CD4-positive, CD25-positive, alpha-beta regulatory T cell (primary cell): ENCODE data around the gene MAGOH. TPM values are rescaled to one million over a fixed set of nuclear protein-coding genes. Genes with fewer than 3 reads are reported as not detected.
"Not testable (repeated sequence)": the region's sequence is repeated elsewhere in the genome, so short reads cannot be mapped to it uniquely, and the experiment has no call there.

Source experiments
- ATAC-seq, 2 donors: fragments of 150-1000 bp; cut with Tn5 transposase; one replicate each; pipeline ENCODE4 v1.10.0; 2021; ENCODE audit warnings: low read depth in 2 of 2, moderate number of reproducible peaks in 2 of 2, moderate library complexity in 1 of 2
- DNase-seq, 3 donors: peaks; one replicate each; pipeline versions ENCODE4 v3.0.0 to v3.0.0-alpha.2; 2012 to 2022; ENCODE audit warnings: mixed read lengths in 1 of 3
- H3K27ac ChIP-seq: one replicate; pipeline ENCODE4 v1.7.0; 2013; ENCODE audit warnings: mild to moderate bottlenecking, low read length; ENCODE audit not compliant: insufficient read depth, poor library complexity, severe bottlenecking
- H3K27me3 ChIP-seq: one replicate; pipeline ENCODE4 v1.7.0; 2013; ENCODE audit warnings: low read length; ENCODE audit not compliant: control insufficient read depth, insufficient read depth
- H3K36me3 ChIP-seq: one replicate; pipeline ENCODE4 v1.7.0; 2013; ENCODE audit warnings: mild to moderate bottlenecking, low read length, moderate library complexity; ENCODE audit not compliant: control insufficient read depth, insufficient read depth
- H3K4me1 ChIP-seq: 2 replicates; pipeline ENCODE4 v1.7.0; 2013; ENCODE audit warnings: mild to moderate bottlenecking, low read length; ENCODE audit not compliant: insufficient read depth, control insufficient read depth, poor library complexity, severe bottlenecking
- H3K4me3 ChIP-seq: one replicate; pipeline ENCODE4 v1.7.0; 2013; ENCODE audit warnings: low read depth, mild to moderate bottlenecking, low read length, moderate library complexity
- H3K9me3 ChIP-seq, 2 experiments: 1 replicate in 1 of 2; 2 replicates in 1 of 2; pipeline ENCODE4 v1.7.0; 2013; ENCODE audit warnings: low read length in 2 of 2, mild to moderate bottlenecking in 1 of 2, moderate library complexity in 1 of 2; ENCODE audit not compliant: control insufficient read depth in 2 of 2
- H3K27ac Mint-ChIP-seq, 3 donors: one replicate each; pipeline ENCODE4 v1.8.0; 2020 to 2022; ENCODE audit warnings: mild to moderate bottlenecking in 3 of 3, mixed read lengths in 3 of 3, moderate library complexity in 2 of 3
- H3K27me3 Mint-ChIP-seq: one replicate; pipeline ENCODE4 v1.8.0; 2022; ENCODE audit warnings: mild to moderate bottlenecking, mixed read lengths
- H3K36me3 Mint-ChIP-seq: one replicate; pipeline ENCODE4 v1.8.0; 2020; ENCODE audit warnings: mixed read lengths
- H3K4me1 Mint-ChIP-seq, 4 donors: one replicate each; pipeline ENCODE4 v1.8.0; 2020 to 2022; ENCODE audit warnings: mixed read lengths in 4 of 4, mild to moderate bottlenecking in 1 of 4
- H3K4me3 Mint-ChIP-seq, 4 donors: one replicate each; pipeline ENCODE4 v1.8.0; 2020 to 2022; ENCODE audit warnings: mild to moderate bottlenecking in 4 of 4, mixed read lengths in 4 of 4, moderate library complexity in 3 of 4
- H3K9me3 Mint-ChIP-seq, 7 donors: one replicate each; pipeline ENCODE4 v1.8.0; 2020 to 2022; ENCODE audit warnings: mixed read lengths in 7 of 7, mild to moderate bottlenecking in 3 of 7, moderate library complexity in 2 of 7
- polyA plus RNA-seq, 4 donors: library from polyadenylated mRNA; unstranded; fragments of 300-500 nt; fragmentation: Illumina TruSeq; gene quantifications; one replicate each; pipeline ENCODE4 v1.2.3, GENCODE V29; 2021
- total RNA-seq: library from RNA; stranded (reverse); gene quantifications from one replicate; pipeline ENCODE4 v1.2.3, GENCODE V29; 2022

The MAGOH gene
- total and polyA plus RNA-seq, 5 donors from 2014 or later: 58.1 to 102 (median 92.5) TPM

DNA sequence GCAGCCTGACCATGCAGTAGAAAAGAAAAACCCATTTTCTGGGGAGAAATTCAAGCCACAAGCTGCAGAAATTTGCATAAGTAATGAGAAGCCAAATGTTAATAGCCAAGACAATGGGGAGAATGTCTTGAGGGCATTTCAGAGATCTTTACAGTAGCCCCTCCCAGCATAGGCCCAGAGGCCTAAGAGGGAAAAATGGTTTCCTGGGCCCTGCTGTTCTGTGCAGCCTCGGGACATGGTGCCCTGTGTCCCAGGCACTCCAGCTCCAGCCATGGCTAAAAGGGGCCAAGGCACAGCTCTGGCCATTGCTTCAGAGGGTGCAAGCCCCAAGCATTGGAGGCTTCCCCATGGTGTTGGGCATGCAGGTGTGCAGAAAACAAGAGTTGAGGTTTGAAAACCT lies 32.8 kb downstream of the MAGOH start:
- H3K27ac ChIP-seq, H3K4me3 Mint-ChIP-seq, H3K27ac Mint-ChIP-seq, H3K4me1 ChIP-seq, DNase-seq, ATAC-seq, H3K4me3 ChIP-seq, H3K27me3 Mint-ChIP-seq, H3K27me3 ChIP-seq: not testable (repeated sequence)
- Mint-ChIP-seq H3K4me1 (peaks cover 0 to 29% (median 23%) of the 10 kb centered on the region in 4 donors), H3K9me3 (peaks cover 0 to 23% (median 13%) of the 10 kb centered on the region in 7 donors), H3K36me3 (peaks cover 81% of the 10 kb centered on the region)
- Histone ChIP-seq H3K36me3 (peaks cover 92% of the 10 kb centered on the region), H3K9me3 (peaks cover 5 to 22% of the 10 kb centered on the region in 2 experiments)

DNA sequence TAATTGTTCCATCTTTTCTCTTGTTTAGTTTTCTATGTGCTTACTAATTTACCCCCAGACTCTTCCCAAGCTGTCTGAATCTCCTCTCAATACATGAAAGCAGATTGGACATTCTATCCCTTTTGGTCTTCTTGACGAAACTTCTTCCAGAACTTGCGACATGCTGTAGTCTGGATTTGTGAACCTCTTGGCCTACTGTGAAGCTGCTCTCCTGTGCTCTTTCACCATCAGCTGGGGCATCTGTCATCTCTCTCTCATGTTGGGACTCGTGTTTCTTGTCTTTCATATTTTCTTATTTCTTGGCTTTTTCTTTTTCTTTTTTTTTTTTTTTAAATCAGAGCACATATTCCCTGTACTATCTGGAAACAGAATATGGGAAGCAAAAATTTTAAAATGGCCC lies 34.9 kb downstream of the MAGOH start:
- Histone ChIP-seq H3K36me3 (peaks cover 74% of the 10 kb centered on the region), H3K27me3 (no peaks in the 10 kb centered on the region), H3K27ac (no peak overlapping the region), H3K9me3 (peaks cover 5 to 22% of the 10 kb centered on the region in 2 experiments), H3K4me3 (no peak overlapping the region), H3K4me1 (peaks cover 2% of the 10 kb centered on the region)
- peaks cover 68% of the 10 kb centered on the region for H3K36me3 Mint-ChIP-seq
- H3K27ac Mint-ChIP-seq: peak overlapping the region in 1 of 3 donors; percentile 59
- no peaks in the 10 kb centered on the region for H3K27me3 Mint-ChIP-seq
- H3K4me3 Mint-ChIP-seq: peak overlapping the region in 1 of 4 donors; percentile 12
- H3K4me1 Mint-ChIP-seq: peaks cover 10 to 44% (median 33%) of the 10 kb centered on the region in 4 donors
- ATAC-seq (no peak), DNase-seq (no peak)
- peaks cover 0 to 23% (median 13%) of the 10 kb centered on the region in 7 donors for H3K9me3 Mint-ChIP-seq

DNA sequence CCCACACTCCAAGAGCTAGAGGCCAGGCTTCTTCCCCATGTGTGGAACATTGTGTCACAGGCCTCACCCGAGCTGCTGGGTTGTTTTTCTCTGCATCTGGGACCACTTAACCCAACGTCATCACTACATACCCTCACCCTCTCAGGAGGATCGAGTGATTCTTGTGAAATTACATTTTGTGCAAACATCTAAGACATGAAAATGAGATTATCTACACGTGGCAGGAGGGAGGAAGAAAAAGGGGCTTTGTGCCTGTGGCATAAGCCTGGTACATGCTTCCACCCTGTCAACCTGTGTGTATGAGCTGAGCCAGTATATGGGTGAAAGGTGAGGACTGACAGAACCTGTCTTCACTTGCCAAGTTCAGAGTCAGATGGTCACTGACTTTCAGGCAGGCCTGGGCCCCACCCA lies 40.1 kb downstream of the MAGOH start:
- peak overlapping the region; percentile 94 for H3K27ac ChIP-seq
- Mint-ChIP-seq H3K27me3 (no peaks in the 10 kb centered on the region), H3K36me3 (peaks cover 39% of the 10 kb centered on the region), H3K4me1 (peaks cover 25 to 58% (median 42%) of the 10 kb centered on the region in 4 donors), H3K27ac (peak overlapping the region; percentile 99 to 100 (median 100)), H3K4me3 (peak overlapping the region; percentile 97 to 98 (median 98)), H3K9me3 (peaks cover 0 to under 1% (median 0%) of the 10 kb centered on the region in 7 donors)
- no peaks in the 10 kb centered on the region for H3K27me3 ChIP-seq
- DNase-seq: peak in 1 of 3 donors; percentile 13
- peaks cover 26% of the 10 kb centered on the region for H3K4me1 ChIP-seq
- H3K9me3 ChIP-seq: no peaks in the 10 kb centered on the region
- H3K36me3 ChIP-seq: peaks cover 25% of the 10 kb centered on the region
- H3K4me3 ChIP-seq: peak overlapping the region; percentile 94
- ATAC-seq: no peak

DNA sequence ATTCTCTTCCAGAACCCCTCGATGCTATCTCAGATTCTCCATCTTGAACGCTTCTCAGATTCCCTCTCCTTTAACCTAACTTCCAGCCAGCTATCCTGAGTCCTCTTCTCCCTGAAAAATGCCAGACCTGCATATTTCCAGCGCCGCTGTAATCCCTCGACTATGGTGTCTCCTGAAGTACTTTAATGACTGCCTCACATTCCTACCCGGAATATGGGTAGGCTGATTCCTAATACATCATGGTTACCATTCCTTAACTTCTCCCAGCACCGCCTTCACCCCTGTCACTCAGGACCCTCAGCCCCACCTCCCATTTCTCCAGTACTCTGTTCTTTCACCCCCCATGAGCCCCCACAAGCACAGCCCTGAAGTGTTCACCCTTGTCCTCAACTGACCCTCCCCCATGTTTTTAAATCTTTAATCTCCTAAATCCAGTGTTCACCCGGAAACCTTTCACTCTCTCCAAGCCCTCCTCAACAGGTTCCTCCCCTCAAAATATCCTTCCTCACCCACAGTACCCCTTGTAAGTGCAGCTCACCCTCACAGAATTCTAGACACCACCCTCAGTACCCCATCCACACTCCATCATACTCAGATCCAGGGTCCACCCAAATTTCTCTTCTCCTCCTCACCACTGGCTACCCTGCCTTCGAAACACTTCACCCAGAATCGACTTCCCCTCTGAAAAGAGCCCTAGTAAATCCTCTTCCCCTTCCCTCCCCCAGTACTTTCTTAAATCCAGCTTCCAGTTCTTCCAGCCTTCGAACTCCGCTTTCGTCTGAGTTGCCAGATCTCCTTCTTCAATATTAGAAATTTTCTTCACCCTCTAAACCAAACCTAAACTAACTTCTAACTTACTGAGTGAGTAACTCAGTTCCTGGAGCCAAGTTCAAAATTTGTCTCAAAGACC lies 40.8 kb downstream of the MAGOH start:
- no peaks in the 10 kb centered on the region for H3K9me3 ChIP-seq
- Mint-ChIP-seq H3K36me3 (peaks cover 32% of the 10 kb centered on the region), H3K4me1 (peaks cover 18 to 55% (median 41%) of the 10 kb centered on the region in 4 donors), H3K9me3 (no peaks in the 10 kb centered on the region), H3K4me3 (peak overlapping the region; percentile 97 to 98 (median 98)), H3K27ac (peak overlapping the region; percentile 99 to 100 (median 100)), H3K27me3 (no peaks in the 10 kb centered on the region)
- ATAC-seq: no peak
- no peaks in the 10 kb centered on the region for H3K27me3 ChIP-seq
- H3K4me1 ChIP-seq: peaks cover 26% of the 10 kb centered on the region
- peaks cover 18% of the 10 kb centered on the region for H3K36me3 ChIP-seq
- H3K4me3 ChIP-seq: peak overlapping the region; percentile 94
- peak overlapping the region; percentile 94 for H3K27ac ChIP-seq
- peak in 1 of 3 donors; percentile 17 for DNase-seq

DNA sequence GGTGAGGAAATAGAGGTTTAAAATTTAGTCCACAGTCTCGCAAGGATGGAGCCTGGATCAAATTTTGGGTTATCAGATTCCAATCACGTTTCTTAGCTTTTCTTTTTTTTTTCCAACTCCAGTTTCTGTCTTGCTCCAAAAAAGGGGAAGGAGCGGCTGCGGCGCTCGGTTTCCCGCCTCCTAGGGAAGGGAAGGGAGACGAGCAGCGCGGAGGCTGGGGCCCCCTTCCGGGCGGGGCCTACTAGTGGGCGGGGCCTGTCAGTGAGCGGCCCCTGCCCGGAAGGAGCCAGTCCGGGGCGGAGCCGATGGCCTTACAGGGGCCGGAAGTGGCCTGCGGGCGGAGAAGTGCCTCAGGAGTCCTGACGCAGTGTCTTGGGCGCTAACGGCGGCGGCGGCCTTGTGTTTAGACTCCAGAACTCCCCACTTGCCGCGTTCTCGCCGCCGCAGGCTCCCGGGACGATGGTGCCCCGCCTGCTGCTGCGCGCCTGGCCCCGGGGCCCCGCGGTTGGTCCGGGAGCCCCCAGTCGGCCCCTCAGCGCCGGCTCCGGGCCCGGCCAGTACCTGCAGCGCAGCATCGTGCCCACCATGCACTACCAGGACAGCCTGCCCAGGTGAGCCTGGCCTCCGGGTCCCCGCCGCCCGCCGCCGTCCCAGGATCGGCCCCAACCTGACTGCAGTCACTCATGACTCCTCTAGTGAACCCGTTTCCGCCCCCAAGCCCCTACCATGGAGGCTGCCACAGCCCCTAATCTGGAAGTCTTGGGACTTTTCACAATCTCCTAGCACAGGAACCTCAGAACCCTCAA lies 41.6 kb downstream of the MAGOH start, which contains the start of gene CPT2:
Gene CPT2, plus strand, starts transcription at position 340 of the 806 bp plus-strand sequence. Its CDS starts 120 bp downstream, at position 460.
- Histone ChIP-seq H3K4me1 (peaks cover 26% of the 10 kb centered on the region), H3K27me3 (no peaks in the 10 kb centered on the region), H3K9me3 (no peaks in the 10 kb centered on the region), H3K4me3 (peak within 1 kb of the TSS; percentile 94), H3K27ac (peak within 1 kb of the TSS; percentile 94), H3K36me3 (peaks cover 12% of the 10 kb centered on the region)
- DNase-seq: peak; percentile 86 to 96 (median 90)
- Mint-ChIP-seq H3K27me3 (no peaks in the 10 kb centered on the region), H3K27ac (peak within 1 kb of the TSS; percentile 99 to 100 (median 100)), H3K4me1 (peaks cover 18 to 53% (median 39%) of the 10 kb centered on the region in 4 donors), H3K9me3 (no peaks in the 10 kb centered on the region), H3K4me3 (peak within 1 kb of the TSS; percentile 97 to 98 (median 98)), H3K36me3 (peaks cover 25% of the 10 kb centered on the region)
- peak; percentile 97 to 99 for ATAC-seq

DNA sequence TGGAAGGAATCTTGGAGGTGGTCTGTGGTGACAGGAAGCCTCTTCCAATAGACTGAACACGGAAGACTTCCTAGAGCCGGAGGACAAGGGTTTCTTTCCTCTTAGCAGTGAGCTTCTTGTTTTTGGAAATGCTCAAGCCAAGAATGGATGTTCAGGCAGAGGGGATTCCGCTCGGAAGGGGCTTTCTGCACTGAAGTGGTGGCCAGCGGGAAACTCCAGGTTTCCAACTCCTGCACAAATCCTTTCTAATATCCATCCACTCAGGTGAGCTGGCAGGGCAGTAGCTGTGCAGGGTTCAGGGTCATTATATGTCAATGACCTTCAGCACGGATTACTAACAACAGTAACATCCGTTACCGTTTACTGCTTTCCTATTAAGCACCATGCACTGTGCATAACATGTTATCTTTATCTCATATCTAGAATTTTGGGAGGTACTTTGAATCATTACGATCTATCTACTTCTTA lies 42.3 kb downstream of the MAGOH start:
- peaks cover 19% of the 10 kb centered on the region for H3K36me3 Mint-ChIP-seq
- Histone ChIP-seq H3K36me3 (peaks cover 6% of the 10 kb centered on the region), H3K4me1 (peaks cover 26% of the 10 kb centered on the region), H3K4me3 (peak overlapping the region; percentile 79), H3K27ac (peak overlapping the region; percentile 94), H3K27me3 (no peaks in the 10 kb centered on the region), H3K9me3 (no peaks in the 10 kb centered on the region)
- H3K4me1 Mint-ChIP-seq: peaks cover 18 to 48% (median 38%) of the 10 kb centered on the region in 4 donors
- peak overlapping the region; percentile 70 to 100 (median 100) for H3K27ac Mint-ChIP-seq
- peak; percentile 8 to 25 for ATAC-seq
- H3K9me3 Mint-ChIP-seq: no peaks in the 10 kb centered on the region
- no peaks in the 10 kb centered on the region for H3K27me3 Mint-ChIP-seq
- H3K4me3 Mint-ChIP-seq: peak overlapping the region; percentile 85 to 98 (median 98)
- no peak for DNase-seq
